Measurements from ENCODE around the gene PLEKHG4B.

- TF ChIP-seq CTCF (conservative IDR thresholded peaks at IDR 0.05; ENCODE audit: low read depth, low read length) (no peak), EZH2 (IDR thresholded peaks at IDR 0.05; ENCODE audit: low read length, unreplicated experiment) (no peak)
Measured at GRCh38 chr5:154236-154635, 62.3 kb downstream of the PLEKHG4B start.
